Activated CD4-positive, alpha-beta T cell treated with anti-CD3 and anti-CD28 coated beads, Interleukin-2, amount 10 ng/mL, durations not matched to agents 24 days and 14 days (primary cell): ENCODE results near the gene MAGI1. TPM values are rescaled to one million over a fixed set of nuclear protein-coding genes. Genes with fewer than 3 reads are reported as not detected.
"Not testable (repeated sequence)": the region's sequence is repeated elsewhere in the genome, so short reads cannot be mapped to it uniquely, and the experiment has no call there.

ENCODE experiments used
- DNase-seq: peaks from one replicate; pipeline ENCODE4 v3.0.0; 2022
- H3K27ac Mint-ChIP-seq: one replicate; pipeline ENCODE4 v1.8.0; 2022; ENCODE audit warnings: mild to moderate bottlenecking, mixed read lengths
- H3K27me3 Mint-ChIP-seq: one replicate; pipeline ENCODE4 v1.8.0; 2022; ENCODE audit warnings: mixed read lengths
- H3K36me3 Mint-ChIP-seq: one replicate; pipeline ENCODE4 v1.8.0; 2022; ENCODE audit warnings: low read depth, mild to moderate bottlenecking, mixed read lengths
- H3K4me1 Mint-ChIP-seq: one replicate; pipeline ENCODE4 v1.8.0; 2021; ENCODE audit warnings: mixed read lengths
- H3K4me3 Mint-ChIP-seq: one replicate; pipeline ENCODE4 v1.8.0; 2022; ENCODE audit warnings: mild to moderate bottlenecking, moderate library complexity, mixed read lengths
- H3K9me3 Mint-ChIP-seq: one replicate; pipeline ENCODE4 v1.8.0; 2021; ENCODE audit warnings: mixed read lengths
- intact Hi-C: fragments of 100-400 bp; cut with micrococcal nuclease; formaldehyde crosslinking; loops from one replicate; pipeline ENCODE4 v1.15.1; 2023
- total RNA-seq: library from RNA; stranded (reverse); gene quantifications from 2 replicates; pipeline ENCODE4 v1.2.3, GENCODE V29; 2022

Gene MAGI1
- total RNA-seq, 1 donor from 2014 or later: 2.0 TPM

DNA sequence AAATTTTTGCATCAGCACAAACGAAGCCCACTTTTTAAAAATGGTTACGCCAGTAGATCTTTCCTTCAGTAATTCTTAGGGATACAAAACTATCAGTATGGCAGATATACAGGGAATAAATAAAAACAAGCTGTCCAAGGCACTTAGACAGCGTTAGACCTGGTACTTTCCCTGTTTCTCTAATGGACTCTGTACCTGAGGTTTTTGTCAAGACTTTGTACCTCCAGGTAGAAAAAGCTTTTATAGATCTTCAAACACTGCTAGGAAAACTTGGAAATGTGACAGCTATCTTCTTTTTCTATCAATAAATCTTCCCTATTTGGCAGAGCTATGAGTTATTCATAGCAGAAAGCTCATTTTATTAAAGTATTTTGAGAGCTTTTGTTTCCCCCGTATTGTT is 477.8 kb downstream of the MAGI1 start:
- peaks cover 3% of the 10 kb centered on the region for H3K9me3 Mint-ChIP-seq
- H3K27me3 Mint-ChIP-seq: no peaks in the 10 kb centered on the region
- H3K36me3 Mint-ChIP-seq: no peaks in the 10 kb centered on the region
- no peak for DNase-seq
- no peak overlapping the region for H3K4me3 Mint-ChIP-seq
- intact Hi-C loops: no loop called here
- H3K27ac Mint-ChIP-seq: no peak overlapping the region
- no peaks in the 10 kb centered on the region for H3K4me1 Mint-ChIP-seq

DNA sequence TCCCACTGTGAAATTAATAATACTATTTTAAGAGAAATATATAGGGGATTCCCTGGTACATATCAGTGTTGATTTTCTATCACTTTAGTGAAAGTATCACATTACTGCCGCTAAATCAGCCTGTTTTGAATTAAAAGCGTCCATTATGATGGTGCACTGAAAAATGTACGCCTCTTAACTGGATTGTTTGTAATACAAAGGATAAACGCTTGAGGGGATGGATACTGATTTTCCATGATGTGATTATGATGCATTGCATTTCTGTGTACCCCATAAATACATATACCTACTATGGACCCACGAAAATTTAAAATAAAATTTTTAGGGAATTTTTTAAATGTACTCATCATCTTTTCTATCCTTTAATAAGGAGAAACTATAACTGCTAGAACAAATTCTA is 478.6 kb downstream of the MAGI1 start:
- H3K4me3 Mint-ChIP-seq: no peak overlapping the region
- intact Hi-C loops: no loop called here
- H3K4me1 Mint-ChIP-seq: no peaks in the 10 kb centered on the region
- H3K27me3 Mint-ChIP-seq: no peaks in the 10 kb centered on the region
- no peak for DNase-seq
- H3K27ac Mint-ChIP-seq: no peak overlapping the region
- H3K9me3 Mint-ChIP-seq: peaks cover 3% of the 10 kb centered on the region
- H3K36me3 Mint-ChIP-seq: no peaks in the 10 kb centered on the region

DNA sequence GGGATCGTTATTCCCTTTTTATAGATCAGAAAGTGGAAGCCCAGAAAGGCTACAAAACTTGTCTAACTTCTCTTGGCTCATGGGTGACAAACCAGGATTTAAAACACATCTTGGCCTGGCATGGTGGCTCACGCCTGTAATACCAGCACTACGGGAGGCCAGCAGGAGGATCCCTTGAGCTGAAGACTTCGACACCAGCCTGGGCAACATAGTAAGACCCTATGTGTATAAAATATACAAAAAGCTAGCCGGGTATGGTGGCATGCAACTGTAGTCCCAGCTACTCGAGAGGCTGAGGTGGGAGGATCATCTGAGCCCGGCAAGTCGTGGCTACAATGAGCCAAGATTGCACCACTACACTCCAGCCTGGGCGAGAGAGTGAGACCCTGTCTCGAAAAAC is 479.1 kb downstream of the MAGI1 start:
- intact Hi-C loops: no loop called here
- no peak for DNase-seq

GRCh38 chr3:65558826-65559225 is 479.9 kb downstream of the MAGI1 start:
- H3K27me3 Mint-ChIP-seq: no peaks in the 10 kb centered on the region
- H3K36me3 Mint-ChIP-seq: no peaks in the 10 kb centered on the region
- H3K4me1 Mint-ChIP-seq: no peaks in the 10 kb centered on the region
- no peak overlapping the region for H3K27ac Mint-ChIP-seq
- H3K4me3 Mint-ChIP-seq: no peak overlapping the region
- intact Hi-C loops: no loop called here
- no peak for DNase-seq
- peaks cover 3% of the 10 kb centered on the region for H3K9me3 Mint-ChIP-seq

More for the DNA sequence above, 479.1 kb downstream of the MAGI1 start:
- Mint-ChIP-seq H3K9me3 (peaks cover 3% of the 10 kb centered on the region), H3K36me3 (no peaks in the 10 kb centered on the region), H3K27me3 (no peaks in the 10 kb centered on the region), H3K4me3 (no peak overlapping the region), H3K4me1 (no peaks in the 10 kb centered on the region), H3K27ac (no peak overlapping the region)

DNA sequence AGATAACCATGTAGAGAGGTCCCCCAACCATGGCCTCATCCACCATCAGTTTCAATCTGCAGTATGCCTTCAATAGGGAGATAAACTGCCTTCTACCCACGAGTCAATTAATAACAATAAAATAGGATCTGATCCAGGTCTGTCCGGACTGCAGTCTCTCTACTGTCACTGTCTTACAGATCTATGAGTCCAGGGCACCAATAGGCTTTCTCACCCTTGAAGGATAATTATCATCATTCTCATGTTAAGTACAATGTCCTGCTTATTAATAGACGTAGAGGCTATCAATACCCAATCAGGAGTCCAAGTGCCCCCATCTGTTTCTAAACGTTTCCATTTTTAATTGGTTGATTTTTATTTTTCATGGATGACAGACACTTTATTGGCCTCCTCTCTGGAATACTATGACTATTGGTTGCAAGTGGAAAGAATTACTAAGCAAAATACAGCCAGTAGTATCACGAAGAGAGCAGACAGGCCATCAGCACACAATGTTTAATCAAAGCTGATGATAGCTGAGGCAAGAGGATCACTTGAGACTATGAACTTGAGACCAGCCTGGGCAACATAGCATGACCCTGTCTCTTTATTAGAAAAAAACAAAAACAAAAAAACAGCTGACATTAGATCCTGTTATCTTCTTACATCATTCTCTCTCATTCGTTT is 480.7 kb downstream of the MAGI1 start:
- H3K4me1 Mint-ChIP-seq: no peaks in the 10 kb centered on the region
- intact Hi-C loops: no loop called here
- no peak overlapping the region for H3K4me3 Mint-ChIP-seq
- DNase-seq: no peak
- H3K27me3 Mint-ChIP-seq: no peaks in the 10 kb centered on the region
- peaks cover 3% of the 10 kb centered on the region for H3K9me3 Mint-ChIP-seq
- no peak overlapping the region for H3K27ac Mint-ChIP-seq
- H3K36me3 Mint-ChIP-seq: no peaks in the 10 kb centered on the region

DNA sequence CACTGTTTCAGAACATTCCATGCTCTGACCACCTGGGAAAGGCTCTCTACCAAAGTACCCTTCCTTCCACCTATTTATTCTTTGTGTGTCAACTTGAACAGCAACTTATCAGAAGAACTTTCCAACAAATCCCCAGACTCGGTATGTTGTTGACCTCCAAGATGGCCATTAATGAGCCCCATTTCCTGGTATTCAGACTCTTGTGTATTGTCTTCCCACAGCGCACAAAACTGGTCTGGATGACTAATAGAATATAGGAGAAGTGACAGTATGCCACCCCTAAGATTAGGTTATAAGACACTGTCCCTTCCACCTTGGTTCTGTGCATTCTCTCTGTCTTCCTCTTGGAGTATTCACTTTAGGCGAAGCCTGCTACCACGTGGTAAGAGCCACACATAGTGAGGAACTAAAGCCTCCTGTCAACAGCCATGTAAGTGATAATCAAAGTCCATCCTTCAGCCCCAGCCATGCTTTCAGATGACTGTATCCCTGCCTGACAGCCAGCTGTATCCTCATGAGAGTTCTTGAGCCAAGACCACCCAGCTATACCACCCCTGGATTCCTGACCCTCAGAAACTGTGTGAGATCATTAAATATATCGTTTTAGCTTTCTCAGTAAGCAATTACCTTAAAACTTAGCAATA is 481.7 kb downstream of the MAGI1 start:
- H3K27ac Mint-ChIP-seq: no peak overlapping the region
- intact Hi-C loops: no loop called here
- no peaks in the 10 kb centered on the region for H3K36me3 Mint-ChIP-seq
- no peaks in the 10 kb centered on the region for H3K27me3 Mint-ChIP-seq
- H3K4me3 Mint-ChIP-seq: no peak overlapping the region
- DNase-seq: no peak
- H3K9me3 Mint-ChIP-seq: peaks cover 3% of the 10 kb centered on the region
- no peaks in the 10 kb centered on the region for H3K4me1 Mint-ChIP-seq

- H3K9me3 Mint-ChIP-seq: peaks cover 3% of the 10 kb centered on the region
- H3K4me3 Mint-ChIP-seq: no peak overlapping the region
- peaks cover 9% of the 10 kb centered on the region for H3K27me3 Mint-ChIP-seq
- H3K4me1 Mint-ChIP-seq: no peaks in the 10 kb centered on the region
- H3K36me3 Mint-ChIP-seq: no peaks in the 10 kb centered on the region
- DNase-seq: no peak
- intact Hi-C loops: no loop called here
- no peak overlapping the region for H3K27ac Mint-ChIP-seq
Measured at GRCh38 chr3:65552434-65552833, 486.3 kb downstream of the MAGI1 start.

- intact Hi-C loops: no loop called here
- Mint-ChIP-seq H3K27me3 (peaks cover 9% of the 10 kb centered on the region), H3K27ac (no peak overlapping the region), H3K4me1 (no peaks in the 10 kb centered on the region), H3K9me3 (no peaks in the 10 kb centered on the region), H3K36me3 (no peaks in the 10 kb centered on the region), H3K4me3 (no peak overlapping the region)
- no peak for DNase-seq
Measured at GRCh38 chr3:65551945-65552344, 486.8 kb downstream of the MAGI1 start.

GRCh38 chr3:65550137-65550536 is 488.6 kb downstream of the MAGI1 start:
- H3K4me3 Mint-ChIP-seq: no peak overlapping the region
- DNase-seq: no peak
- peaks cover 9% of the 10 kb centered on the region for H3K27me3 Mint-ChIP-seq
- no peaks in the 10 kb centered on the region for H3K4me1 Mint-ChIP-seq
- no peak overlapping the region for H3K27ac Mint-ChIP-seq
- no peaks in the 10 kb centered on the region for H3K36me3 Mint-ChIP-seq
- intact Hi-C loops: no loop called here
- H3K9me3 Mint-ChIP-seq: no peaks in the 10 kb centered on the region

DNA sequence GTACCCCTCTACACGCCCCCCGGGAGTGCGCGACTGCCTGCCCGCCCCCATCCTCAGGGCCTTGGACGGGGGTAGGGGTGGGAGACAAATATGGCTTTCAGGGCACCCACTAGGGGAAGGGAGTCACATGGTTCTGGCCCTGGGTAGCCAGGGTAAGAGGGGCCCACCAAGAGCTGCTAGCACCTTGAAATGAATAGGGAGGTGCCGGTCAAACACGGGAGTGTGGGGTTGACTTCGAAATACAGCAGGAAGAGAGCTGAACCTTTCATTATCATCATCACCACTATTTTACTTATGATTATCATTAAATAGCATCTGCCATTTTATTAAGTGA is 489.1 kb downstream of the MAGI1 start:
- Mint-ChIP-seq H3K4me3 (no peak overlapping the region), H3K36me3 (no peaks in the 10 kb centered on the region), H3K4me1 (no peaks in the 10 kb centered on the region), H3K9me3 (no peaks in the 10 kb centered on the region), H3K27me3 (peaks cover 9% of the 10 kb centered on the region), H3K27ac (no peak overlapping the region)
- DNase-seq: no peak
- intact Hi-C loops: no loop called here

DNA sequence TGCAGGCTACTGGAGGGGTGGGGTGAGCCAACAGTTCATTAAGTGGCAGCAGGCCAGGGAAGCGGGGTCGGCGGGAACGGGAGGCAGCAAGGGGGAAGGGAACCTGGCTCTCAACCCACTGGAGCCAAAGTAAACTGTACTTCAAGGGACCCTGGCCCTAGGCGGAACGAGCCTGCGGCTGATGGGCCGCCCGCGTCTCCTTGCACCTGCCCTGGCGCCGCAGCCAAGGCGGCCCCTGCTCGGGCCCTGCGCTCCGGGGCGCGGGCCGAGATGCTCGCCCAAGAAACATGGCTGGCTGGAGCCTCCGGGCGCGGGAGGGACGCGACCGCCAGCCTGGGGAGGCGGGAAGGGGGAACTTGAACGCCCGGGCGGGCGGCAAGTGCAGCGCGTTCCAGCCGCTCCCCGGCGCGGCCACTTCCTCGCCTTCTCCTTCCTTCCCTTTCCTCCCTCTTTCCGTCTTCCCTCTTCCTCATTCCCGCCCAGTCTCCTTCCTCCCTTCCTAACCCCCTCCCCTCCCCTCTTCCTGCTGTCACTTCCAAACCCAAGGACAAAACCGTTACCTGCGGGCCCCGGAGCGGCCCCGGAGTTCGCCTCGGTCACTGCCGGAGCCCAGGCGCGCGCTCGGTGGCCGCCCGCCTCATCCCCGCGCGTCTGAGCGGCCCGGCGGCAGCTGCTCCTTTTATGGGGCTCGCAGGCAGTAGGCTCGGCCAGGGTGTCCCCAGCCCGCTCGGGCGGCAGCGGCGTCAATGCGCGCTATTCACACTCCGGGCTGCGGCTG is 489.7 kb downstream of the MAGI1 start:
- H3K4me3 Mint-ChIP-seq: no peak overlapping the region
- H3K9me3 Mint-ChIP-seq: no peaks in the 10 kb centered on the region

GRCh38 chr3:65545429-65545828 is 493.3 kb downstream of the MAGI1 start:
- Mint-ChIP-seq H3K4me3 (no peak overlapping the region), H3K4me1 (no peaks in the 10 kb centered on the region), H3K27me3 (peaks cover 8% of the 10 kb centered on the region), H3K36me3 (no peaks in the 10 kb centered on the region), H3K9me3 (no peaks in the 10 kb centered on the region), H3K27ac (no peak overlapping the region)
- DNase-seq: no peak
- intact Hi-C loops: no loop called here

More for the DNA sequence above, 489.7 kb downstream of the MAGI1 start:
- no peaks in the 10 kb centered on the region for H3K4me1 Mint-ChIP-seq
- no peaks in the 10 kb centered on the region for H3K36me3 Mint-ChIP-seq
- H3K27me3 Mint-ChIP-seq: peaks cover 9% of the 10 kb centered on the region
- H3K27ac Mint-ChIP-seq: no peak overlapping the region
- intact Hi-C loops: no loop called here
- no peak for DNase-seq

DNA sequence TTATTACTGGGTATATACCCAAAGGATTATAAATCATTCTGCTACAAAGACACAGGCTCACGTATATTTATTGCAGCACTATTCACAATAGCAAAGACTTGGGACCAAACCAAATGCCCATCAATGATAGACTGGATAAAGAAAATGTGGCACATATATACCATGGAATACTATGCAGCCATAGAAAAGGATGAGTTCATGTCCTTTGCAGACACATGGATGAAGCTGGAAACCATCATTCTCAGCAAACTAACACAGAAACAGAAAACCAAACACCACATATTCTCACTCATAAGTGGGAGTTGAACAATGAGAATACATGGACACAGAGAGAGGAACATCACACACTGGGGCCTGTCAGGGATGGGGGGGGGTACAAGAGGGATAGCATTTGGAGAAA is 495.3 kb downstream of the MAGI1 start:
- intact Hi-C loops, H3K27ac Mint-ChIP-seq: not testable (repeated sequence)

DNA sequence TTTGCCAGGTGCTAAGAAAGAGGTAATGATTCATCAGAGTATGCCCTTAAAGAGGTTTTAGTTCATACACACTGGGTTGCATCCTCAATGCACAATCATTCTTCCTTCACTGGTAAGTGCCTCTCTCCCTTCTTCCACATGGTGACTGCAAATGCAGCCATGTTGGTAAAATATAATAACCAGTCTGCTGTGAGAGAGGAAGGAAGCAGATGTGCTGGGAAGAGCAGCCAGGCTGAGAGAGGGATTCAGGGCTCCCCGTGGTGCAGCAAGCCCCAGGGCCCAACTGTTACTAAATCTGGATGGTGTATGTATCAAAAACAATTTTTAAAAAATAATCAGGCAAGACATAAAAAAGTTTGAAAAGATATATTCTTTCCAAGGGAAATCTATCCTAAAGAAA is 498.1 kb downstream of the MAGI1 start:
- no peak for DNase-seq
- Mint-ChIP-seq H3K4me3 (no peak overlapping the region), H3K27ac (no peak overlapping the region), H3K36me3 (no peaks in the 10 kb centered on the region), H3K9me3 (no peaks in the 10 kb centered on the region), H3K4me1 (no peaks in the 10 kb centered on the region), H3K27me3 (no peaks in the 10 kb centered on the region)
- intact Hi-C loops: no loop called here

More for the DNA sequence above, 495.3 kb downstream of the MAGI1 start:
- H3K4me1 Mint-ChIP-seq, H3K9me3 Mint-ChIP-seq, H3K36me3 Mint-ChIP-seq, H3K27me3 Mint-ChIP-seq, H3K4me3 Mint-ChIP-seq, DNase-seq: not testable (repeated sequence)
